Colonic mucosa (tissue), 4 donors: ENCODE measurements around the gene TUBA1C. TPM values are rescaled to one million over a fixed set of nuclear protein-coding genes. Genes with fewer than 3 reads are reported as not detected.
"Not testable (repeated sequence)": the region's sequence is repeated elsewhere in the genome, so short reads cannot be mapped to it uniquely, and the experiment has no call there.

ENCODE experiments used
- DNase-seq: peaks from one replicate; pipeline ENCODE4 v3.0.0-alpha.2; 2020
- H3K27ac ChIP-seq: fragments of 200-600 bp; one replicate; pipeline ENCODE4 v1.8.0; 2021
- H3K27me3 ChIP-seq: fragments of 200-600 bp; one replicate; pipeline ENCODE4 v1.8.0; 2021
- H3K36me3 ChIP-seq: fragments of 200-600 bp; one replicate; pipeline ENCODE4 v1.8.0; 2021
- H3K4me1 ChIP-seq: fragments of 200-600 bp; one replicate; pipeline ENCODE4 v1.8.0; 2021; ENCODE audit warnings: mild to moderate bottlenecking
- H3K4me3 ChIP-seq: fragments of 200-600 bp; one replicate; pipeline ENCODE4 v1.8.0; 2021
- H3K9ac ChIP-seq, 2 donors: one replicate each; pipeline ENCODE4 v1.7.0; 2013; ENCODE audit warnings: control low read depth in 2 of 2, low read depth in 2 of 2, low read length in 2 of 2
- H3K9me3 ChIP-seq: fragments of 200-600 bp; one replicate; pipeline ENCODE4 v1.8.0; 2021
- CTCF ChIP-seq: fragments of 200-600 bp; IDR thresholded peaks from one replicate; pipeline ENCODE4 v1.8.0; 2022; ENCODE audit warnings: antibody characterized with exemption, mild to moderate bottlenecking
- intact Hi-C: fragments of 100-400 bp; cut with DNase I; formaldehyde crosslinking; loops from one replicate; pipeline ENCODE4 v1.14.1; 2022
- total RNA-seq, 2 donors: library from RNA; stranded (reverse); fragmentation: NEBNext Ultra II Directional in 1 of 2; extraction: Animal tissue kit (Norgen Biotek cat#: 25700) in 1 of 2; gene quantifications; one replicate each; pipeline ENCODE4 v1.2.1, GENCODE V29; 2021
- donor health status: healthy.
- donor health status: DM: no; HTN: no; CAD: no.
- donor health status: DM: no; HTN: no; CAD: no.

Gene TUBA1C
- total RNA-seq, 2 donors from 2014 or later = 183 to 368 TPM

GRCh38 chr12:49304161-49304560, 39.3 kb downstream of the TUBA1C start:
- Histone ChIP-seq H3K36me3 (no peaks in the 10 kb centered on the region), H3K9me3 (no peaks in the 10 kb centered on the region), H3K9ac (no peak overlapping the region), H3K27me3 (no peaks in the 10 kb centered on the region), H3K4me1 (no peaks in the 10 kb centered on the region), H3K27ac (no peak overlapping the region), H3K4me3 (no peak overlapping the region)
- DNase-seq = no peak
- intact Hi-C loops = no loop called here
- TF ChIP-seq CTCF = no peak

- DNase-seq = no peak
- H3K36me3 ChIP-seq = no peaks in the 10 kb centered on the region
- H3K4me1 ChIP-seq = no peaks in the 10 kb centered on the region
- intact Hi-C loops = no loop called here
- H3K9ac ChIP-seq = no peak overlapping the region
- no peaks in the 10 kb centered on the region for H3K9me3 ChIP-seq
- H3K27me3 ChIP-seq = no peaks in the 10 kb centered on the region
- no peak overlapping the region for H3K27ac ChIP-seq
- no peak overlapping the region for H3K4me3 ChIP-seq
- TF ChIP-seq CTCF = no peak
Measured at GRCh38 chr12:49305762-49306510, 41.1 kb downstream of the TUBA1C start.

- no peaks in the 10 kb centered on the region for H3K27me3 ChIP-seq
- H3K36me3 ChIP-seq = no peaks in the 10 kb centered on the region
- H3K9ac ChIP-seq = no peak overlapping the region
- no peak for TF ChIP-seq CTCF
- H3K27ac ChIP-seq = no peak overlapping the region
- DNase-seq = no peak
- no peaks in the 10 kb centered on the region for H3K4me1 ChIP-seq
- H3K4me3 ChIP-seq = no peak overlapping the region
- no peaks in the 10 kb centered on the region for H3K9me3 ChIP-seq
- intact Hi-C loops = no loop called here
Measured at GRCh38 chr12:49309386-49309785, 44.5 kb downstream of the TUBA1C start.

- DNase-seq, H3K36me3 ChIP-seq, H3K9me3 ChIP-seq, H3K9ac ChIP-seq, H3K27ac ChIP-seq, H3K4me3 ChIP-seq, intact Hi-C loops, H3K27me3 ChIP-seq, H3K4me1 ChIP-seq: not testable (repeated sequence)
Measured at GRCh38 chr12:49310451-49311000, 45.6 kb downstream of the TUBA1C start.

- no peak overlapping the region for H3K9ac ChIP-seq
- H3K27ac ChIP-seq = no peak overlapping the region
- H3K36me3 ChIP-seq = no peaks in the 10 kb centered on the region
- no peak overlapping the region for H3K4me3 ChIP-seq
- H3K27me3 ChIP-seq = no peaks in the 10 kb centered on the region
- no peaks in the 10 kb centered on the region for H3K4me1 ChIP-seq
- no peak for DNase-seq
- no peaks in the 10 kb centered on the region for H3K9me3 ChIP-seq
- no peak for TF ChIP-seq CTCF
- intact Hi-C loops = no loop called here
Measured at GRCh38 chr12:49314811-49315210, 49.9 kb downstream of the TUBA1C start.

GRCh38 chr12:49317118-49317517, 52.2 kb downstream of the TUBA1C start:
- H3K4me3 ChIP-seq, H3K9me3 ChIP-seq, intact Hi-C loops, H3K9ac ChIP-seq, H3K4me1 ChIP-seq, DNase-seq, H3K36me3 ChIP-seq, H3K27ac ChIP-seq, H3K27me3 ChIP-seq: not testable (repeated sequence)

- H3K9ac ChIP-seq, H3K27ac ChIP-seq, H3K9me3 ChIP-seq, H3K4me3 ChIP-seq, H3K27me3 ChIP-seq, DNase-seq, H3K4me1 ChIP-seq, H3K36me3 ChIP-seq, intact Hi-C loops: not testable (repeated sequence)
Measured at GRCh38 chr12:49320411-49321103, 55.7 kb downstream of the TUBA1C start.
